ENCODE measurements around the gene RNF182.

The RNF182 gene

GRCh38 chr6:14009431-14009830 lies 84.7 kb downstream of the RNF182 start:
- Histone ChIP-seq H3K79me2 (ENCODE audit: control insufficient read depth, low read length) (no peaks in the 10 kb centered on the region), H3K27me3 (ENCODE audit: control insufficient read depth, low read length) (peaks cover 4% of the 10 kb centered on the region), H3K4me3 (ENCODE audit: low read length) (no peak overlapping the region), H3F3A (ENCODE audit: control insufficient read depth, insufficient read depth) (no peaks in the 10 kb centered on the region), H4K20me1 (ENCODE audit: control insufficient read depth, insufficient read depth, low read depth, low read length) (no peaks in the 10 kb centered on the region), H3K4me2 (ENCODE audit: low read length) (no peak overlapping the region), H3K9me2 (replicated peaks; ENCODE audit: control insufficient read depth, low read length) (no peaks in the 10 kb centered on the region), H3K36me3 (ENCODE audit: control insufficient read depth, low read length) (no peaks in the 10 kb centered on the region), H3K4me1 (ENCODE audit: control insufficient read depth, low read length) (no peaks in the 10 kb centered on the region), H3K27ac (ENCODE audit: low read depth, low read length) (no peak overlapping the region), H3K9me3 (ENCODE audit: control insufficient read depth, insufficient read depth, low read length) (no peaks in the 10 kb centered on the region)
- TF ChIP-seq, protein P1, sequence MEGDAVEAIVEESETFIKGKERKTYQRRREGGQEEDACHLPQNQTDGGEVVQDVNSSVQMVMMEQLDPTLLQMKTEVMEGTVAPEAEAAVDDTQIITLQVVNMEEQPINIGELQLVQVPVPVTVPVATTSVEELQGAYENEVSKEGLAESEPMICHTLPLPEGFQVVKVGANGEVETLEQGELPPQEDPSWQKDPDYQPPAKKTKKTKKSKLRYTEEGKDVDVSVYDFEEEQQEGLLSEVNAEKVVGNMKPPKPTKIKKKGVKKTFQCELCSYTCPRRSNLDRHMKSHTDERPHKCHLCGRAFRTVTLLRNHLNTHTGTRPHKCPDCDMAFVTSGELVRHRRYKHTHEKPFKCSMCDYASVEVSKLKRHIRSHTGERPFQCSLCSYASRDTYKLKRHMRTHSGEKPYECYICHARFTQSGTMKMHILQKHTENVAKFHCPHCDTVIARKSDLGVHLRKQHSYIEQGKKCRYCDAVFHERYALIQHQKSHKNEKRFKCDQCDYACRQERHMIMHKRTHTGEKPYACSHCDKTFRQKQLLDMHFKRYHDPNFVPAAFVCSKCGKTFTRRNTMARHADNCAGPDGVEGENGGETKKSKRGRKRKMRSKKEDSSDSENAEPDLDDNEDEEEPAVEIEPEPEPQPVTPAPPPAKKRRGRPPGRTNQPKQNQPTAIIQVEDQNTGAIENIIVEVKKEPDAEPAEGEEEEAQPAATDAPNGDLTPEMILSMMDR (IDR thresholded peaks at IDR 0.05; ENCODE audit: low read depth, low read length, poor library complexity, severe bottlenecking), result no peak
- no peak for TF ChIP-seq EZH2phosphoT487 (IDR thresholded peaks at IDR 0.05; ENCODE audit: borderline replicate concordance, low read length)

DNA sequence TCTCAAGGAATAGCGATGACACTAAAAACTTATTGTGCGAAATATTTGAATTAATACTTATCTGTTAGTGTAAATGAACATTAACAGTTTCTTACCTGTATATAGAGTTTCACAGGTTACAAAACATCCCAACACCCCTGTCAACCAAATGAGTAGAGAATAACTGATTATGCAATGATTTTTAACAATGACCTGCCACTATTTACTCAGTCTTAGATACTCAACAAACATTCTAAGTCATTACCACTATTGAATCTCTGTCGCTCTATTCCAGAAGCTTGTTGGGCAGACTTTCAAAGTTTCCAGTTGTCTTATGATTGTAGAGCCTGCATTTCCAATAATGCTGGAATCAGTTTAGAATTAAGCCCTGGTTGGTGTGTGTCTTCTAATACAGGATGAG lies 85.5 kb downstream of the RNF182 start:
- Histone ChIP-seq H3K9me3 (ENCODE audit: control insufficient read depth, insufficient read depth, low read length) (no peaks in the 10 kb centered on the region), H3K4me2 (ENCODE audit: low read length) (no peak overlapping the region), H3K4me1 (ENCODE audit: control insufficient read depth, low read length) (no peaks in the 10 kb centered on the region), H4K20me1 (ENCODE audit: control insufficient read depth, insufficient read depth, low read depth, low read length) (no peaks in the 10 kb centered on the region), H3K36me3 (ENCODE audit: control insufficient read depth, low read length) (no peaks in the 10 kb centered on the region), H3K27me3 (ENCODE audit: control insufficient read depth, low read length) (peaks cover 4% of the 10 kb centered on the region), H3K27ac (ENCODE audit: low read depth, low read length) (no peak overlapping the region), H3F3A (ENCODE audit: control insufficient read depth, insufficient read depth) (no peaks in the 10 kb centered on the region), H3K79me2 (ENCODE audit: control insufficient read depth, low read length) (no peaks in the 10 kb centered on the region), H3K4me3 (ENCODE audit: low read length) (no peak overlapping the region), H3K9me2 (replicated peaks; ENCODE audit: control insufficient read depth, low read length) (no peaks in the 10 kb centered on the region)
- TF ChIP-seq, protein P1 (IDR thresholded peaks at IDR 0.05; ENCODE audit: low read depth, low read length, poor library complexity, severe bottlenecking), result no peak
- TF ChIP-seq EZH2phosphoT487 (IDR thresholded peaks at IDR 0.05; ENCODE audit: borderline replicate concordance, low read length), result no peak

DNA sequence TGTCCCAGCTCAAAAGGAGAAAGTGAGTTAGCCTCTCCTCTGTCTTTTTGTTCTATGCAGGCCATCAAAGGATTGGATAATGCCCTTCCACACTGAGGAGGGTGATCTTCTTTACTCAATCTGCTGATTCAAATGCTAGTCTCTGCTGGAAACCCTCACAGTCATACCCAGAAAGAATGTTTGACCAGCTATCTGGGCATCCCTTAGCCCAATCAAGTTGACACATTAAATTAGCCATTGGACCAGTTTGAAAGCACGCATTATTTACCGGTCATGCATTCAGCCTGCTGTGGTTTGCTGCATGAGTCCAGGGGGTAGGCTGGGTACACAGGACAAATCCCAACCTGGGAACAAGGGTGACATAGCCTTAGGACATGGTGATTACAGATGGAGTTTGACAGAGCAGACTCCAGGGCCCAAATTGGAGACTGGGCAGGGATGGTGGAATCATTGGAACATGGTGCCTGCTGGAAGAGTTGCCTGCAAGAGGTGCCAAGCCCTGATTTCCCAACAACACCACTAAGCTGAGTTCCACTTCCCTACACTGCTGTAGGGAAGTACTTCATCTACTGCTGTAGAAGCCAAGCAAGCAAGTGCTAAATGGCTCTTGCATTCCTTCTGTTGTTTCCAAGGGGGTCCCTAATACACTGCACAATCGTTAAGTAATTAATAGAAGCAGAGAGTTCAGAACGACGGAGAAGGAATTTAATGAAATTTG lies 87.7 kb downstream of the RNF182 start:
- TF ChIP-seq EZH2phosphoT487 (IDR thresholded peaks at IDR 0.05; ENCODE audit: borderline replicate concordance, low read length), result no peak
- TF ChIP-seq, protein P1 (IDR thresholded peaks at IDR 0.05; ENCODE audit: low read depth, low read length, poor library complexity, severe bottlenecking), result no peak
- Histone ChIP-seq H3F3A (ENCODE audit: control insufficient read depth, insufficient read depth) (no peaks in the 10 kb centered on the region), H3K36me3 (ENCODE audit: control insufficient read depth, low read length) (no peaks in the 10 kb centered on the region), H3K4me1 (ENCODE audit: control insufficient read depth, low read length) (no peaks in the 10 kb centered on the region), H3K79me2 (ENCODE audit: control insufficient read depth, low read length) (no peaks in the 10 kb centered on the region), H3K4me3 (ENCODE audit: low read length) (no peak overlapping the region), H3K27ac (ENCODE audit: low read depth, low read length) (no peak overlapping the region), H3K9me3 (ENCODE audit: control insufficient read depth, insufficient read depth, low read length) (no peaks in the 10 kb centered on the region), H4K20me1 (ENCODE audit: control insufficient read depth, insufficient read depth, low read depth, low read length) (no peaks in the 10 kb centered on the region), H3K9me2 (replicated peaks; ENCODE audit: control insufficient read depth, low read length) (no peaks in the 10 kb centered on the region), H3K4me2 (ENCODE audit: low read length) (no peak overlapping the region), H3K27me3 (ENCODE audit: control insufficient read depth, low read length) (peaks cover 4% of the 10 kb centered on the region)

Data from DOHH2 (cell line).